Ectodermal cell (in vitro differentiated cells): Measurements from ENCODE around the gene PDE3A.
"Not testable (repeated sequence)": the region's sequence is repeated elsewhere in the genome, so short reads cannot be mapped to it uniquely, and the experiment has no call there.

Experiments used
- H3K27ac ChIP-seq: 2 replicates; pipeline ENCODE4 v1.7.0; 2013; ENCODE audit warnings: mild to moderate bottlenecking, low read depth, low read length; ENCODE audit not compliant: insufficient read depth, poor library complexity, severe bottlenecking
- H3K27me3 ChIP-seq: 2 replicates; pipeline ENCODE4 v1.7.0; 2013; ENCODE audit warnings: mild to moderate bottlenecking, low read length; ENCODE audit not compliant: insufficient read depth, control insufficient read depth, poor library complexity, severe bottlenecking
- H3K36me3 ChIP-seq: one replicate; pipeline ENCODE4 v1.7.0; 2013; ENCODE audit warnings: low read length; ENCODE audit not compliant: control insufficient read depth, insufficient read depth
- H3K4me1 ChIP-seq: one replicate; pipeline ENCODE4 v1.7.0; 2013; ENCODE audit warnings: low read length; ENCODE audit not compliant: control insufficient read depth, insufficient read depth
- H3K4me3 ChIP-seq: 2 replicates; pipeline ENCODE4 v1.7.0; 2013; ENCODE audit warnings: low read depth, low read length, control low read depth; ENCODE audit not compliant: insufficient read depth
- H3K9me3 ChIP-seq: 2 replicates; pipeline ENCODE4 v1.7.0; 2013; ENCODE audit warnings: mild to moderate bottlenecking, low read length, moderate library complexity; ENCODE audit not compliant: control insufficient read depth
- WGBS, 2 experiments: methylation state at CpG; one replicate each; pipeline ENCODE4 v1.1.7; 2013; ENCODE audit warnings: missing lambda C conversion rate in 2 of 2; 5-methylcytosine and 5-hydroxymethylcytosine counted together

PDE3A gene

DNA sequence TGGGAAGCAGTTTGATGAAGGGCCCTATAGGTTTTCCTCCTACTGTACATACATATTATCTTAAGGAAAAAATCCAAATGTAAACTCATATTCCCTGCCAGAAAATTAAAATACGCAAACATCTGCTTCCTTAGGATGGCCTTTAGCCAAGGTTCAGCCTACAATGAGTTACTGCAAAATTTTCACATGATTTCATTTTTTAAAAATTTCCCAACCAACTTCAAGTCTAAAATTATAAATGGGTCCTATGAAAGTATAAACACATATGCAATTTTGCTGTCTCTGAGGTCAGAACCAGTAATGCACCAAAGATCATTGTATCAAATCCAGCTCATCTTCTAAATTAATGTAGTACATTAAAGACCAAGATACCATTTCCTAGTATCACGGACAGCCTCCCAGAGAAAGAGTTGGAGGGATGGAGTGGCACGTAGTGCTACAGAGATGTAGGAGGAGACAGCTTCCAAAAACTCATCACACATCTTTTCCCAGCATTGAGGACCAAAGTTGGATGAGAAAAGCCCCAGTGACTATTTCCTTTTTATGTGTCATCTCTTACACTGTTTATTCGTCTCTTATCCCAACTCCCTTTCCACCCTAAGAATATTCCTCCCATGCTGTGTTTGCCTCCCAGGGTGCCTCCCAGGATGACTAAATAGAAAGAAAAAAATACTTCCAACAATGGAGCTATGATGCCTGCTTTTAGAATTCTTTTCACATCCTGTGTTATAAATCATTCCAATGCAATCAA is 234.5 kb downstream of the PDE3A start:
- Histone ChIP-seq H3K36me3 (no peaks in the 10 kb centered on the region), H3K4me1 (no peaks in the 10 kb centered on the region), H3K9me3 (no peaks in the 10 kb centered on the region), H3K27me3 (no peaks in the 10 kb centered on the region), H3K27ac (no peak overlapping the region), H3K4me3 (no peak overlapping the region)
- WGBS, 2 experiments, result 89% methylated on average over 4 of the region's 4 CpGs

GRCh38 chr12:20604408-20605067 is 236.2 kb downstream of the PDE3A start:
- H3K4me1 ChIP-seq, result no peaks in the 10 kb centered on the region
- WGBS, 2 experiments, result 95 to 100% methylated on average over 1 to 2 of the region's 3 CpGs
- H3K27ac ChIP-seq, result no peak overlapping the region
- H3K36me3 ChIP-seq, result no peaks in the 10 kb centered on the region
- H3K27me3 ChIP-seq, result no peaks in the 10 kb centered on the region
- no peak overlapping the region for H3K4me3 ChIP-seq
- no peaks in the 10 kb centered on the region for H3K9me3 ChIP-seq

- H3K27me3 ChIP-seq, H3K36me3 ChIP-seq, H3K9me3 ChIP-seq, H3K27ac ChIP-seq, H3K4me1 ChIP-seq, H3K4me3 ChIP-seq: not testable (repeated sequence)
- WGBS, 2 experiments, result 89 to 93% methylated on average over 7 to 8 of the region's 8 CpGs
Observed at GRCh38 chr12:20615020-20615419, 246.7 kb downstream of the PDE3A start.

- Histone ChIP-seq H3K36me3 (no peaks in the 10 kb centered on the region), H3K27me3 (no peaks in the 10 kb centered on the region), H3K4me1 (no peaks in the 10 kb centered on the region), H3K4me3 (no peak overlapping the region), H3K9me3 (no peaks in the 10 kb centered on the region), H3K27ac (no peak overlapping the region)
- WGBS, 2 experiments, result 96 to 97% methylated on average over 6 of the region's 6 CpGs
Observed at GRCh38 chr12:20616093-20616492, 247.8 kb downstream of the PDE3A start.

- H3K9me3 ChIP-seq, result no peaks in the 10 kb centered on the region
- no peak overlapping the region for H3K4me3 ChIP-seq
- H3K27ac ChIP-seq, result no peak overlapping the region
- H3K4me1 ChIP-seq, result no peaks in the 10 kb centered on the region
- no peaks in the 10 kb centered on the region for H3K27me3 ChIP-seq
- no peaks in the 10 kb centered on the region for H3K36me3 ChIP-seq
- WGBS, 2 experiments, result 94 to 100% methylated on average over 2 of the region's 2 CpGs
Observed at GRCh38 chr12:20620261-20620660, 251.9 kb downstream of the PDE3A start.

- Histone ChIP-seq H3K9me3 (no peaks in the 10 kb centered on the region), H3K27me3 (no peaks in the 10 kb centered on the region), H3K4me3 (no peak overlapping the region), H3K27ac (no peak overlapping the region), H3K36me3 (no peaks in the 10 kb centered on the region), H3K4me1 (no peaks in the 10 kb centered on the region)
- WGBS, 2 experiments, result 70 to 74% methylated on average over 5 of the region's 5 CpGs
Observed at GRCh38 chr12:20624718-20625117, 256.4 kb downstream of the PDE3A start.

DNA sequence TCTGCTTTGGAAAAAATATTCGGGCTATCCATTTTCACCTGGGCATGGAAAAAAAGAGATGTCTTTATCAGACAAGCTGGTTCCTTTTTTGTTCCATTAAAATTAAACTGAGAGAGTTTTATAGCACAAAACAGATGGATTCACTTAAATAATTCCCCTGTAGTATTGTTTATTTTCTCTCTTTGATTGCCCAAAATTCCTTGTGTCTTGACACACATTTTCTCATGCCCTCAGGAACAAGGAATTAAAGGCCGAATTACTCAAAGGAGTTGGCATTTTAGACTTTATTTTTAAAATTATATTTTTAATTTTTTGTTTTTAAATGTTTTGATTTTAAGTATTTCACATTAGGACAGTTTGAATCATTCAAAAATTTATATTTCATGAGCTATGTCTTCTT is 257.2 kb downstream of the PDE3A start:
- 88 to 93% methylated on average over 1 to 2 of the region's 2 CpGs for WGBS, 2 experiments
- no peaks in the 10 kb centered on the region for H3K9me3 ChIP-seq
- no peaks in the 10 kb centered on the region for H3K4me1 ChIP-seq
- H3K27ac ChIP-seq, result no peak overlapping the region
- H3K27me3 ChIP-seq, result no peaks in the 10 kb centered on the region
- no peak overlapping the region for H3K4me3 ChIP-seq
- no peaks in the 10 kb centered on the region for H3K36me3 ChIP-seq

GRCh38 chr12:20627001-20627588 is 258.8 kb downstream of the PDE3A start:
- H3K4me1 ChIP-seq, result no peaks in the 10 kb centered on the region
- no peaks in the 10 kb centered on the region for H3K9me3 ChIP-seq
- no peak overlapping the region for H3K4me3 ChIP-seq
- no peaks in the 10 kb centered on the region for H3K27me3 ChIP-seq
- no peaks in the 10 kb centered on the region for H3K36me3 ChIP-seq
- 85 to 87% methylated on average over 1 of the region's 1 CpG for WGBS, 2 experiments
- H3K27ac ChIP-seq, result no peak overlapping the region

DNA sequence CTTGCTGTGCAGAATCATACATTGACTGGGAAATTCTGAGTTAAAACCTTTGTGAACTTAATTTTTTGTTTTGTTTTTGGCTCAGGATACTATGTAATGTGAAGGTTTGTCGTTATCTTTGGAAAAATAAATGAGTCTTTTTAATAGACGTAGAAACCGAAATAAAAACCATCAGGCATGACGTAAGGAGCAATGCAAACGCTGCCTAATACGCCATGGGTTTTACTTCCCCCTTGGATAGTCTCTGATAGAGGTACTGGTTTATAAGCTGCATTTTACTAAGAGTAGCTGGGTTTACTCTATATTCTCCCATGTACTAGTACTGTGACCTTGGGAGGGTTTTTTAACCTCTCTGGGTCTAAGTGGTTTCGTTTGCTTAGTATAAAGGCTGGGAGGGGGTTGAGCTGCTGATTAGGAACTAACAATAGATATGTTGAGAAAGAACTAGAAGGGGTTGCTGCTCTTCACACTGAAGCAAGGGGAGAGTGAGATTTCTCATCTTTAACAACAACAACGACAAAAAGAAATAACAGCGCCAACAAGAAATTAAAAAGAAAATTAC is 260.0 kb downstream of the PDE3A start:
- Histone ChIP-seq H3K27ac (no peak overlapping the region), H3K27me3 (no peaks in the 10 kb centered on the region), H3K4me1 (no peaks in the 10 kb centered on the region), H3K9me3 (no peaks in the 10 kb centered on the region), H3K4me3 (no peak overlapping the region), H3K36me3 (no peaks in the 10 kb centered on the region)
- WGBS, 2 experiments, result 84% methylated on average over 9 of the region's 9 CpGs

DNA sequence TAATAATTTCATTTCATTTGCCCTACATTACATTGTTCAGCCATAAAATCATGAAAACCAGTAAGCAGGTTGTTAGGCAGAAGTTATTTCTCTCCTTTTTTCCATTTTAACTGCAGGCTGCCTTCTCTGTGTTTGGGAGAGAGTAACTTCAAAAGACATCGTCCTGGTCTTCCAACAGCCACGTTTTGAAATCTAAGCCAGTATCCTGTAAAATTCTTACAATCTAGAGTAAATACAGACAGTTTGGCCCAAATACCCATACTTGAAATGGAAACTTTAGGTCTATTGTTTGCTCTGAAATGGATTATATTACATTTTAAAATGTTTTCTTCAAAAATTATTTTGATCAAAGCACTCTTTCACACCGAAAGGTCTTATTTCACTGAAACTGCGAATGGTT is 260.7 kb downstream of the PDE3A start:
- Histone ChIP-seq H3K36me3 (no peaks in the 10 kb centered on the region), H3K27ac (no peak overlapping the region), H3K4me3 (no peak overlapping the region), H3K27me3 (no peaks in the 10 kb centered on the region), H3K9me3 (no peaks in the 10 kb centered on the region), H3K4me1 (no peaks in the 10 kb centered on the region)
- WGBS, 2 experiments, result 85 to 94% methylated on average over 4 of the region's 4 CpGs
